ENCODE results near the gene CCDC117. TPM values are rescaled to one million over a fixed set of nuclear protein-coding genes. Genes with fewer than 3 reads are reported as not detected.
A peak's percentile ranks its signal among the peaks of the same experiment; 100 is the strongest.
"Not testable (repeated sequence)": the region's sequence is repeated elsewhere in the genome, so short reads cannot be mapped to it uniquely, and the experiment has no call there.

CCDC117 gene
- total RNA-seq, 2 donors from 2014 or later: 35.3 to 43.4 TPM

GRCh38 chr22:28750471-28750881 lies 22.0 kb upstream of the CCDC117 start:
- H3K4me3 Mint-ChIP-seq: no peak overlapping the region
- H3K27ac Mint-ChIP-seq: no peak overlapping the region
- no peaks in the 10 kb centered on the region for H3K36me3 Mint-ChIP-seq
- no peaks in the 10 kb centered on the region for H3K9me3 Mint-ChIP-seq
- no peaks in the 10 kb centered on the region for H3K27me3 Mint-ChIP-seq
- H3K4me1 Mint-ChIP-seq (ENCODE audit: low read depth in 2 of 2): peaks cover 15 to 21% of the 10 kb centered on the region in 2 donors
- ATAC-seq (no peak), DNase-seq (ENCODE audit: low spot score) (no peak)

- not testable (repeated sequence) for ATAC-seq; H3K36me3 Mint-ChIP-seq; H3K4me3 Mint-ChIP-seq; H3K4me1 Mint-ChIP-seq (ENCODE audit: low read depth in 2 of 2); DNase-seq (ENCODE audit: low spot score); H3K27ac Mint-ChIP-seq; H3K27me3 Mint-ChIP-seq; H3K9me3 Mint-ChIP-seq
Measured at GRCh38 chr22:28754512-28754911, 18.0 kb upstream of the CCDC117 start.

- no peaks in the 10 kb centered on the region for H3K27me3 Mint-ChIP-seq
- peaks cover 0 to 7% of the 10 kb centered on the region in 2 donors for H3K4me1 Mint-ChIP-seq (ENCODE audit: low read depth in 2 of 2)
- H3K27ac Mint-ChIP-seq: no peak overlapping the region
- no peaks in the 10 kb centered on the region for H3K9me3 Mint-ChIP-seq
- no peaks in the 10 kb centered on the region for H3K36me3 Mint-ChIP-seq
- no peak overlapping the region for H3K4me3 Mint-ChIP-seq
- ATAC-seq: no peak
- no peak for DNase-seq (ENCODE audit: low spot score)
Measured at GRCh38 chr22:28759861-28760560, 12.5 kb upstream of the CCDC117 start.

GRCh38 chr22:28761449-28761755 lies 11.1 kb upstream of the CCDC117 start:
- Mint-ChIP-seq H3K4me1 (ENCODE audit: low read depth in 2 of 2) (peaks cover 0 to 7% of the 10 kb centered on the region in 2 donors), H3K4me3 (no peak overlapping the region), H3K27me3 (no peaks in the 10 kb centered on the region), H3K27ac (no peak overlapping the region), H3K9me3 (no peaks in the 10 kb centered on the region), H3K36me3 (no peaks in the 10 kb centered on the region)
- DNase-seq (ENCODE audit: low spot score) (no peak), ATAC-seq (no peak)

- ATAC-seq; H3K4me3 Mint-ChIP-seq; H3K27me3 Mint-ChIP-seq; H3K4me1 Mint-ChIP-seq (ENCODE audit: low read depth in 2 of 2); H3K9me3 Mint-ChIP-seq; DNase-seq (ENCODE audit: low spot score); H3K36me3 Mint-ChIP-seq; H3K27ac Mint-ChIP-seq: not testable (repeated sequence)
Measured at GRCh38 chr22:28762000-28762399, 10.5 kb upstream of the CCDC117 start.

GRCh38 chr22:28766628-28767027 lies 5.9 kb upstream of the CCDC117 start:
- Mint-ChIP-seq H3K27ac (no peak overlapping the region), H3K27me3 (no peaks in the 10 kb centered on the region), H3K4me3 (no peak overlapping the region), H3K36me3 (no peaks in the 10 kb centered on the region), H3K9me3 (no peaks in the 10 kb centered on the region), H3K4me1 (ENCODE audit: low read depth in 2 of 2) (peaks cover 0 to 6% of the 10 kb centered on the region in 2 donors)
- ATAC-seq (no peak), DNase-seq (ENCODE audit: low spot score) (no peak)

- Mint-ChIP-seq H3K36me3 (peaks cover 7% of the 10 kb centered on the region), H3K27ac (no peak overlapping the region), H3K9me3 (no peaks in the 10 kb centered on the region), H3K4me1 (ENCODE audit: low read depth in 2 of 2) (peaks cover 12 to 14% of the 10 kb centered on the region in 2 donors), H3K27me3 (no peaks in the 10 kb centered on the region), H3K4me3 (no peak overlapping the region)
- ATAC-seq (no peak), DNase-seq (ENCODE audit: low spot score) (no peak)
Measured at GRCh38 chr22:28768701-28769393, 3.6 kb upstream of the CCDC117 start.

- H3K27me3 Mint-ChIP-seq: no peaks in the 10 kb centered on the region
- H3K4me1 Mint-ChIP-seq (ENCODE audit: low read depth in 2 of 2): peaks cover 16% of the 10 kb centered on the region in 2 donors
- H3K4me3 Mint-ChIP-seq: no peak overlapping the region
- peaks cover 11% of the 10 kb centered on the region for H3K36me3 Mint-ChIP-seq
- H3K9me3 Mint-ChIP-seq: no peaks in the 10 kb centered on the region
- DNase-seq (ENCODE audit: low spot score) (no peak), ATAC-seq (no peak)
- H3K27ac Mint-ChIP-seq: no peak overlapping the region
Measured at GRCh38 chr22:28769394-28770085, 3.0 kb upstream of the CCDC117 start.

GRCh38 chr22:28771195-28771791 lies 1.2 kb upstream of the CCDC117 start:
- Mint-ChIP-seq H3K27ac (no peak overlapping the region), H3K4me1 (ENCODE audit: low read depth in 2 of 2) (peaks cover 25 to 30% of the 10 kb centered on the region in 2 donors), H3K27me3 (no peaks in the 10 kb centered on the region), H3K9me3 (no peaks in the 10 kb centered on the region), H3K4me3 (no peak overlapping the region), H3K36me3 (peaks cover 15% of the 10 kb centered on the region)
- DNase-seq (ENCODE audit: low spot score) (no peak), ATAC-seq (no peak)

GRCh38 chr22:28773461-28773867 lies 969 bp downstream of the CCDC117 start:
- Mint-ChIP-seq H3K27ac (peak overlapping the region; percentile 97), H3K27me3 (no peaks in the 10 kb centered on the region), H3K4me3 (peak overlapping the region; percentile 98), H3K36me3 (peaks cover 15% of the 10 kb centered on the region), H3K4me1 (ENCODE audit: low read depth in 2 of 2) (peaks cover 30% of the 10 kb centered on the region in 2 donors), H3K9me3 (no peaks in the 10 kb centered on the region)
- ATAC-seq (peak; percentile 60 to 66), DNase-seq (ENCODE audit: low spot score) (no peak)

GRCh38 chr22:28774378-28774777 lies 1.9 kb downstream of the CCDC117 start:
- DNase-seq (ENCODE audit: low spot score) (no peak), ATAC-seq (no peak)
- H3K27me3 Mint-ChIP-seq: no peaks in the 10 kb centered on the region
- peak overlapping the region; percentile 97 for H3K27ac Mint-ChIP-seq
- H3K4me3 Mint-ChIP-seq: peak overlapping the region; percentile 98
- H3K4me1 Mint-ChIP-seq (ENCODE audit: low read depth in 2 of 2): peaks cover 30 to 33% of the 10 kb centered on the region in 2 donors
- H3K36me3 Mint-ChIP-seq: peaks cover 15% of the 10 kb centered on the region
- H3K9me3 Mint-ChIP-seq: no peaks in the 10 kb centered on the region

- peak overlapping the region in 1 of 2 donors; percentile 48 for H3K27ac Mint-ChIP-seq
- no peaks in the 10 kb centered on the region for H3K9me3 Mint-ChIP-seq
- no peak for ATAC-seq
- no peak for DNase-seq (ENCODE audit: low spot score)
- no peak overlapping the region for H3K4me3 Mint-ChIP-seq
- peaks cover 28 to 34% of the 10 kb centered on the region in 2 donors for H3K4me1 Mint-ChIP-seq (ENCODE audit: low read depth in 2 of 2)
- H3K27me3 Mint-ChIP-seq: no peaks in the 10 kb centered on the region
- peaks cover 12% of the 10 kb centered on the region for H3K36me3 Mint-ChIP-seq
Measured at GRCh38 chr22:28779833-28780232, 7.3 kb downstream of the CCDC117 start.

GRCh38 chr22:28780296-28780695 lies 7.8 kb downstream of the CCDC117 start:
- DNase-seq (ENCODE audit: low spot score): no peak
- Mint-ChIP-seq H3K36me3 (peaks cover 11% of the 10 kb centered on the region), H3K9me3 (no peaks in the 10 kb centered on the region), H3K4me1 (ENCODE audit: low read depth in 2 of 2) (peaks cover 24 to 32% of the 10 kb centered on the region in 2 donors), H3K27ac (no peak overlapping the region), H3K4me3 (no peak overlapping the region), H3K27me3 (no peaks in the 10 kb centered on the region)
- no peak for ATAC-seq
